GM06990 (cell line): Measurements from ENCODE around the gene WNK2.

Source experiments
- DNase-seq: peaks from one replicate; pipeline ENCODE4 v3.0.0-alpha.2; 2011; ENCODE audit not compliant: insufficient read length; ENCODE audit errors: extremely low read depth
- H3K27me3 ChIP-seq: replicated peaks from 2 replicates; pipeline ENCODE4 v1.6.0; 2011; ENCODE audit warnings: low read length; ENCODE audit not compliant: control insufficient read depth, insufficient read depth
- H3K36me3 ChIP-seq: 2 replicates; pipeline ENCODE4 v1.5.1; 2011; ENCODE audit warnings: low read length; ENCODE audit not compliant: control insufficient read depth, insufficient read depth
- H3K4me3 ChIP-seq: replicated peaks from 2 replicates; pipeline ENCODE4 v1.5.1; 2011; ENCODE audit warnings: low read depth, mild to moderate bottlenecking, control low read depth, low read length
- CTCF ChIP-seq: IDR thresholded peaks from 2 replicates; pipeline ENCODE4 v1.5.1; 2011; ENCODE audit warnings: low read length, control low read depth, mild to moderate bottlenecking, inconsistent platforms; ENCODE audit not compliant: insufficient read depth, poor library complexity, severe bottlenecking

WNK2 gene

GRCh38 chr9:93231716-93232115, 47.8 kb downstream of the WNK2 start:
- no peak for TF ChIP-seq CTCF
- no peak for DNase-seq
- Histone ChIP-seq H3K4me3 (no peak overlapping the region), H3K36me3 (no peaks in the 10 kb centered on the region), H3K27me3 (peaks cover 2% of the 10 kb centered on the region; the same call in 1 of the 2 replicates)

GRCh38 chr9:93232388-93232960, 48.5 kb downstream of the WNK2 start:
- DNase-seq = no peak
- no peak overlapping the region for H3K4me3 ChIP-seq
- H3K36me3 ChIP-seq = no peaks in the 10 kb centered on the region
- TF ChIP-seq CTCF = no peak
- H3K27me3 ChIP-seq = peaks cover 4% of the 10 kb centered on the region

GRCh38 chr9:93233033-93233432, 49.1 kb downstream of the WNK2 start:
- DNase-seq = no peak
- Histone ChIP-seq H3K27me3 (peaks cover 4% of the 10 kb centered on the region), H3K36me3 (no peaks in the 10 kb centered on the region), H3K4me3 (no peak overlapping the region)
- no peak for TF ChIP-seq CTCF

GRCh38 chr9:93234600-93234999, 50.7 kb downstream of the WNK2 start:
- peaks cover 4% of the 10 kb centered on the region for H3K27me3 ChIP-seq
- no peak for TF ChIP-seq CTCF

GRCh38 chr9:93235300-93235960, 51.5 kb downstream of the WNK2 start:
- no peak overlapping the region for H3K4me3 ChIP-seq
- no peak for DNase-seq
- TF ChIP-seq CTCF = no peak

More at GRCh38 chr9:93234600-93234999, 50.7 kb downstream of the WNK2 start:
- H3K4me3 ChIP-seq = no peak overlapping the region
- DNase-seq = no peak
- no peaks in the 10 kb centered on the region for H3K36me3 ChIP-seq

More at GRCh38 chr9:93235300-93235960, 51.5 kb downstream of the WNK2 start:
- Histone ChIP-seq H3K27me3 (peaks cover 4% of the 10 kb centered on the region), H3K36me3 (no peaks in the 10 kb centered on the region)
